Ascending aorta (tissue), 2 donors: Measurements from ENCODE around the gene ARID5B. TPM values are rescaled to one million over a fixed set of nuclear protein-coding genes. Genes with fewer than 3 reads are reported as not detected.
A peak's percentile ranks its signal among the peaks of the same experiment; 100 is the strongest.

Experiments used
- DNase-seq, 2 donors: peaks; one replicate each; pipeline ENCODE4 v3.0.0-alpha.2; 2019; ENCODE audit warnings: low spot score in 2 of 2
- H3K27ac ChIP-seq, 2 donors: fragments of 200-600 bp; sonication (generic); one replicate each; pipeline ENCODE4 v1.5.1; 2016 to 2017; ENCODE audit warnings: mild to moderate bottlenecking in 1 of 2
- H3K27me3 ChIP-seq: fragments of 200-600 bp; sonication (generic); one replicate; pipeline ENCODE4 v1.5.1; 2017
- H3K36me3 ChIP-seq, 2 donors: fragments of 200-600 bp; sonication (generic); one replicate each; pipeline ENCODE4 v1.5.1; 2016
- H3K4me1 ChIP-seq, 2 donors: fragments of 200-600 bp; sonication (generic); one replicate each; pipeline ENCODE4 v1.5.1; 2016 to 2017; ENCODE audit warnings: mild to moderate bottlenecking in 1 of 2
- H3K4me3 ChIP-seq, 2 donors: fragments of 200-600 bp; sonication (generic); one replicate each; pipeline ENCODE4 v1.5.1; 2016 to 2017; ENCODE audit warnings: mild to moderate bottlenecking in 1 of 2
- H3K9me3 ChIP-seq, 2 donors: fragments of 200-600 bp; sonication (generic); one replicate each; pipeline ENCODE4 v1.5.1; 2016
- intact Hi-C: fragments of 100-400 bp; cut with DNase I; formaldehyde crosslinking; loops from one replicate; pipeline ENCODE4 v1.15.1; 2023
- total RNA-seq: library from RNA; depleted of rRNA; stranded (reverse); fragments of >200 nt; gene quantifications from one replicate; pipeline ENCODE4 v1.1.0, GENCODE V29; 2016
- TF ChIP-seq, protein P1 (sequence below), 3 experiments: fragments of 200-600 bp in 2 of 3; fragments of 450-650 bp in 1 of 3; sonication (generic) in 2 of 3; IDR thresholded peaks; one replicate each; pipeline ENCODE4 v1.5.1; 2016 to 2019; ENCODE audit warnings: antibody characterized with exemption in 3 of 3, mild to moderate bottlenecking in 1 of 3, moderate library complexity in 1 of 3

ARID5B gene
- total RNA-seq, 1 donor from 2014 or later, result 92.5 TPM

DNA sequence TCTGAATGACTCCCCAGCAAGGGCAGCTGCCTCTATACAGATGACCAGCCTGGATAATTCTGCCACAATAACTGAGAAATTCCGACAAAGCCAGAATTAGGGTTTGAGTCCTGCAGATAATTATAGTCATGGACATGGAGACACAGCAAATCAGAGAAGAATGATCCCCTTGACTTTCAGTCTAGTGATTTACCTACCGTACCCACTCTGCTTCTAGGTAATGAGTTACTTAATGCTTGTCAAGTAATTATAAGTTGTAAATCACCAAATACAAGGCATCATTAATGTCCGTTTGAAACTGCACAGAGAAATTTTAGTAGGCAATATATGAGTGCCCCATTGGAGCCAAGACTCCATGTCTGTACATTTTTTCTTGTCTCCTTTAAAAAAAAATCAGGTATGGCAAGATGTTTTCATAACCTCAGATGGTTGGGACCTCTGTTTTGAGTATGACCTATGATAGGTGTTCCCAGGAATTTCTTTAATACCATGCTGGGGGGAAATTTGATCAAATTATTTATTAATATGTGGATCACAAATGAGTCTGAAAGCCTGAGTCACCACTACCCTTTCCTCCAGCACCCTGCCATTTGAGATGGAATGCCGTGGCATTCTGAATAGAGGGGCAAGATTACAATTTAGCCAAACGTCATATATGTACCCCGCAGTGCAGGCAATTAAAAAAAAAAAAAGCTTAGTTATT, 5.5 kb upstream of the ARID5B start:
- Histone ChIP-seq H3K27me3 (no peaks in the 10 kb centered on the region), H3K4me1 (peaks cover 0 to 20% of the 10 kb centered on the region in 2 donors), H3K4me3 (no peak overlapping the region), H3K36me3 (no peaks in the 10 kb centered on the region), H3K27ac (no peak overlapping the region), H3K9me3 (no peaks in the 10 kb centered on the region)
- TF ChIP-seq, protein P1, sequence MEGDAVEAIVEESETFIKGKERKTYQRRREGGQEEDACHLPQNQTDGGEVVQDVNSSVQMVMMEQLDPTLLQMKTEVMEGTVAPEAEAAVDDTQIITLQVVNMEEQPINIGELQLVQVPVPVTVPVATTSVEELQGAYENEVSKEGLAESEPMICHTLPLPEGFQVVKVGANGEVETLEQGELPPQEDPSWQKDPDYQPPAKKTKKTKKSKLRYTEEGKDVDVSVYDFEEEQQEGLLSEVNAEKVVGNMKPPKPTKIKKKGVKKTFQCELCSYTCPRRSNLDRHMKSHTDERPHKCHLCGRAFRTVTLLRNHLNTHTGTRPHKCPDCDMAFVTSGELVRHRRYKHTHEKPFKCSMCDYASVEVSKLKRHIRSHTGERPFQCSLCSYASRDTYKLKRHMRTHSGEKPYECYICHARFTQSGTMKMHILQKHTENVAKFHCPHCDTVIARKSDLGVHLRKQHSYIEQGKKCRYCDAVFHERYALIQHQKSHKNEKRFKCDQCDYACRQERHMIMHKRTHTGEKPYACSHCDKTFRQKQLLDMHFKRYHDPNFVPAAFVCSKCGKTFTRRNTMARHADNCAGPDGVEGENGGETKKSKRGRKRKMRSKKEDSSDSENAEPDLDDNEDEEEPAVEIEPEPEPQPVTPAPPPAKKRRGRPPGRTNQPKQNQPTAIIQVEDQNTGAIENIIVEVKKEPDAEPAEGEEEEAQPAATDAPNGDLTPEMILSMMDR (IDR thresholded peaks at IDR 0.05), result no peak
- no peak for DNase-seq
- intact Hi-C loops, result loop anchor here (2.0 to 10.0 kb wide), 3 partner anchors 144 to 1081 kb away; no protein-coding TSS in a partner anchor

DNA sequence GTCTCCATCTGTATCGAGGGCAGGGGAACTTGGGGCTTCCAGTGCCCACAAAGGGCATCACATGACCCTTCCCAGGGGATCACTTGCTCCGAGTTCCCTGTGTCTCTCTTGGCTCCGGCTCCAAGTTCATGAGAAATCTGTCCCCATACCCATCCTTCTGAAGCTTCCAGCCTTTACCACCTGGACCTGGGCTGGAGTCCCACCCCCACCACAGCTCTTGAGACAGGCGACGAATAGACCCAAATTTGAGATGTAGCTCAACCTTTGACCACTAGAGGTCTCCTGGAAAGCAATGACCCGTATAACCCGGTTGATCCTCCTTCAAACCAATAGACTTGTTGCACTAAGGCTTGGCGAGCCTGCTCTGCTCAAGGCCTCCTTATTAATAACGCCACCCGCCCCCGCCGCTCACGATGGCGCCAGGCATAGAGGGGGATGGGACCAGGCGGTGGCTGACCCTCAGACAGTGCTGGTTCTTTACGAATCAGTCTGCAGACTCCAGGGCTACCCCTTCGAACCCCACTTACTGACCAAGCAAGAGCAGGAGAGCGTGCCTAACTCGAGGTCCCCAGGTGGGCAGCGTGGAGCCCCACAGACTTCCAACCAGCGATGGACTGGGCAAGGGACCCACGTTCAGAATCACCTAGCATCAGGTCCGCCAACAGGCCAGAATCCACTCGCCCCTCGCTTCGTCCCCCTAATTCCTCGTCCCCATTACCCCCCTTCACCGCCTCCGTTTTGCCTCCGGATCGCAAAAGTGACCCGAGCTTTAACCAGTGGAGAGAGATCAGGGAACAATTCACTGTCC, 4.4 kb upstream of the ARID5B start:
- Histone ChIP-seq H3K27ac (peak overlapping the region; percentile 32 to 56), H3K36me3 (no peaks in the 10 kb centered on the region), H3K9me3 (no peaks in the 10 kb centered on the region), H3K4me1 (peaks cover 0 to 20% of the 10 kb centered on the region in 2 donors), H3K4me3 (peak overlapping the region; percentile 49 to 57), H3K27me3 (no peaks in the 10 kb centered on the region)
- DNase-seq, result peak in 1 of 2 donors; percentile 82
- intact Hi-C loops, result loop anchor here (2.0 to 10.0 kb wide), 3 partner anchors 145 to 1082 kb away; no protein-coding TSS in a partner anchor
- TF ChIP-seq, protein P1 (IDR thresholded peaks at IDR 0.05), result peak; percentile 61 to 66 (median 64)

DNA sequence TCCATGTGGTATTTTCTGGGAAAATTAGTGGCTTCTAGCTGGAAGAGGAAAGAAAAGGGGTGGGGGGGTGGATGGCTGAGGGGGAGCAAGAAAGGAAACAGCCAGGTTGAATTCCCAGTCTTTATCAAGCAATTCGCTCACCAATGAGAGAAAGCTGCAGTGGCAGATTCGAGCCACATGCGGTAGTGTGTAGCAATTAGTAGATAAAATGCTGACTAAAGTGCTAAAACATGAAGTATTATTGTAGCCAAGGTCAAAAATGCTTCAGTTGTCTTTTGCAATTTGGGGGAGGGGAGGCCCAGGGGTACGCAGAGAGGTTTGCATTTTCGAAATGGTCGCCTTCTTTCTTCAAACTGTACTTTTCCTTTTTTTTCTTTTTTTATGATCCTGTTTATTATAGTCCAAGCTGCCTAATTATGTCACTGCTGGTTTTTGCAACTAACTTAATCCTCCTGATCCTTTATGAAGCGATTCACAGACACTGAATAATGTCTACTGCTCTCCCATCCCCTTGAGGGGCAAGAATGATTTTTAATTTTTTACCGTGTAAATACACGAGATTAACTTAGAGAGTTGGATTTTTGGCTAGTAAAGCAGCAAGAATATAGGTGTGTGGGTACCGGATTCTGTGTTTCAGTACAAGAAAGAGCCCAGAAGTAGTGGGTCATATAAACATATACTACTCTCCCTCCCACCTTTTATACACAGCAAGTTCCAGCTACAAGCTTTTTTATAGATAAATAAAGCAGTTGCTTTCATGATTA, 3.6 kb upstream of the ARID5B start:
- no peaks in the 10 kb centered on the region for H3K36me3 ChIP-seq
- intact Hi-C loops, result loop anchor here (2.0 to 10.0 kb wide), 3 partner anchors 146 to 1083 kb away; no protein-coding TSS in a partner anchor
- peak overlapping the region; percentile 49 to 57 for H3K4me3 ChIP-seq
- peak overlapping the region; percentile 32 to 56 for H3K27ac ChIP-seq
- TF ChIP-seq, protein P1 (IDR thresholded peaks at IDR 0.05), result peak; percentile 20 to 53 (median 47)
- H3K4me1 ChIP-seq, result peaks cover 0 to 20% of the 10 kb centered on the region in 2 donors
- H3K27me3 ChIP-seq, result no peaks in the 10 kb centered on the region
- H3K9me3 ChIP-seq, result no peaks in the 10 kb centered on the region
- peak in 1 of 2 donors; percentile 70 for DNase-seq

DNA sequence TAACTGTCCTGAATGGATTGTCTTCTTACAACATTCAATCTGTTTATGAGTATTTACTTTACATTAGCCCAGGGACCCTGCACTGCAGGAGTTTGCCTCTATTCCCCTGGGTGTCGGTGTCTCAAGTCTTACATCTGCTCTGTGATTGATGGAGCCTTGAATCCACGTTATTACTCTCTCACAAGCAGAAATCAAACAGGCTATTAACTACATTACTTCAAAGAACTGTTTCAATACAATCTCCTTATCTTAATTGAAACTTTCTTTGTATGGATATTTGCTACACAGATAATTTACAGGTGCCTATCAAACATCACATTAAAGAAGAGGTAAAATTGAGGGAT, 3.1 kb upstream of the ARID5B start:
- Histone ChIP-seq H3K4me3 (no peak overlapping the region), H3K27ac (no peak overlapping the region)
- intact Hi-C loops, result loop anchor here (5.0 to 10.0 kb wide), 2 partner anchors 146 to 1084 kb away; no protein-coding TSS in a partner anchor

More for the DNA sequence above, 3.1 kb upstream of the ARID5B start:
- Histone ChIP-seq H3K27me3 (no peaks in the 10 kb centered on the region), H3K36me3 (no peaks in the 10 kb centered on the region), H3K9me3 (no peaks in the 10 kb centered on the region), H3K4me1 (peaks cover 0 to 20% of the 10 kb centered on the region in 2 donors)
- TF ChIP-seq, protein P1 (IDR thresholded peaks at IDR 0.05), result no peak
- DNase-seq, result no peak
